Endothelial cell of umbilical vein (primary cell): ENCODE results near the gene CACNA1C. TPM values are rescaled to one million over a fixed set of nuclear protein-coding genes. Genes with fewer than 3 reads are reported as not detected.

Experiments
- BruUV-seq: library from RNA; stranded (reverse); fragments of 400-500 nt; replicated peaks from 2 replicates; lab custom pipeline; 2021; lab: Mats Ljungman, UMichigan
- CTCF ChIA-PET: fragments of 300-600, 350-600 bp; sonication (Branson Sonifier 250); formaldehyde crosslinking; loops from one replicate; lab custom pipeline; 2021; ENCODE audit warnings: antibody characterized with exemption, inconsistent platforms; lab: Charles Lee
- POLR2A ChIA-PET: fragments of 300-600, 350-600 bp; sonication (Branson Sonifier 250); formaldehyde crosslinking; loops from one replicate; lab custom pipeline; 2021; ENCODE audit warnings: antibody characterized with exemption, inconsistent platforms; lab: Charles Lee
- DNase-seq: peaks from one replicate; pipeline ENCODE4 v3.0.0-alpha.2; 2011; ENCODE audit warnings: low read depth, low spot score
- FAIRE-seq: peaks from 2 replicates; lab custom pipeline; 2011; peaks lifted over from hg19 to GRCh38; lab: Jason Lieb, UNC
- H2AFZ ChIP-seq: 2 replicates; pipeline ENCODE4 v1.6.0; 2012; ENCODE audit warnings: low read depth, low read length, control low read depth, inconsistent platforms
- H3K27ac ChIP-seq: 2 replicates; pipeline ENCODE4 v1.5.1; 2011; ENCODE audit warnings: low read depth, mild to moderate bottlenecking, control low read depth, low read length, moderate library complexity; ENCODE audit not compliant: insufficient read depth
- H3K27me3 ChIP-seq, 2 experiments: 2 replicates each; pipeline versions ENCODE4 v1.6.0 to v1.6.1; 2011; ENCODE audit warnings: low read length in 2 of 2, mixed read lengths in 1 of 2; ENCODE audit not compliant: control insufficient read depth in 2 of 2, insufficient read depth in 2 of 2
- H3K36me3 ChIP-seq, 2 experiments: 2 replicates in 1 of 2; 3 replicates in 1 of 2; pipeline ENCODE4 v1.5.1; 2011; ENCODE audit warnings: low read length in 2 of 2, mild to moderate bottlenecking in 1 of 2, moderate library complexity in 1 of 2; ENCODE audit not compliant: control insufficient read depth in 2 of 2, insufficient read depth in 2 of 2; ENCODE audit errors: extremely low read depth in 1 of 2
- H3K4me1 ChIP-seq: 3 replicates; pipeline ENCODE4 v1.5.1; 2011; ENCODE audit warnings: mild to moderate bottlenecking, low read length; ENCODE audit not compliant: control insufficient read depth, insufficient read depth; ENCODE audit errors: extremely low read depth
- H3K4me2 ChIP-seq: 2 replicates; pipeline ENCODE4 v1.6.1; 2011; ENCODE audit warnings: low read length, control low read depth, mixed read lengths; ENCODE audit not compliant: insufficient read depth
- H3K4me3 ChIP-seq, 3 experiments: fragments of 200-600 bp in 1 of 3; sonication (generic), shearing (Covaris generic) in 1 of 3; replicated peaks in 1 of 3; 2 replicates each; pipeline ENCODE4 v1.5.1; 2011 to 2016; ENCODE audit warnings: control low read depth in 3 of 3, low read length in 3 of 3, mild to moderate bottlenecking in 2 of 3, inconsistent platforms in 1 of 3, low read depth in 1 of 3, moderate library complexity in 1 of 3; ENCODE audit not compliant: insufficient read depth in 1 of 3
- H3K79me2 ChIP-seq: 2 replicates; pipeline ENCODE4 v1.6.0; 2012; ENCODE audit warnings: low read length, inconsistent platforms; ENCODE audit not compliant: control insufficient read depth, insufficient read depth
- H3K9ac ChIP-seq: replicated peaks from 2 replicates; pipeline ENCODE3; 2011; ENCODE audit warnings: low read length, control low read depth; ENCODE audit not compliant: insufficient read depth; ENCODE audit errors: extremely low read depth
- H3K9me1 ChIP-seq: replicated peaks from 3 replicates; pipeline ENCODE4 v1.6.0; 2011; ENCODE audit warnings: mild to moderate bottlenecking, low read length; ENCODE audit not compliant: control insufficient read depth, insufficient read depth; ENCODE audit errors: extremely low read depth
- H3K9me3 ChIP-seq: replicated peaks from 2 replicates; pipeline ENCODE4 v1.5.1; 2012; ENCODE audit warnings: low read length, inconsistent platforms; ENCODE audit not compliant: control insufficient read depth, insufficient read depth
- H4K20me1 ChIP-seq: replicated peaks from 2 replicates; pipeline ENCODE3; 2011; ENCODE audit warnings: mild to moderate bottlenecking, low read length; ENCODE audit not compliant: control insufficient read depth, insufficient read depth; ENCODE audit errors: extremely low read depth
- CTCF ChIP-seq, 2 donors: IDR thresholded peaks; 1 replicate in 1 of 2; 2 replicates in 1 of 2; pipeline ENCODE4 v1.5.1; 2011; ENCODE audit warnings: low read length in 2 of 2, mild to moderate bottlenecking in 2 of 2, moderate library complexity in 2 of 2, control low read depth in 1 of 2, inconsistent platforms in 1 of 2, low read depth in 1 of 2; ENCODE audit not compliant: insufficient read depth in 1 of 2; ENCODE audit errors: extremely low read depth in 1 of 2
- EZH2 ChIP-seq: IDR thresholded peaks from 2 replicates; pipeline ENCODE4 v1.6.1; 2012; ENCODE audit warnings: borderline replicate concordance, low read depth, mild to moderate bottlenecking, moderate library complexity, low read length, inconsistent platforms; ENCODE audit not compliant: severe bottlenecking
- FOS ChIP-seq: IDR thresholded peaks from 2 replicates; pipeline ENCODE4 v1.6.1; 2011; ENCODE audit warnings: mild to moderate bottlenecking, low read length, moderate library complexity, borderline replicate concordance; ENCODE audit not compliant: insufficient read depth
- GATA2 ChIP-seq: IDR thresholded peaks from 2 replicates; pipeline ENCODE4 v1.7.0; 2011; ENCODE audit warnings: low read depth, mild to moderate bottlenecking, moderate library complexity, mixed read lengths, low read length; ENCODE audit not compliant: insufficient read length, insufficient read depth
- JUN ChIP-seq: IDR thresholded peaks from 2 replicates; pipeline ENCODE4 v1.6.1; 2011; ENCODE audit warnings: borderline replicate concordance, low read depth; ENCODE audit not compliant: insufficient read length, insufficient read depth
- MAX ChIP-seq: IDR thresholded peaks from 2 replicates; pipeline ENCODE4 v1.6.1; 2011; ENCODE audit not compliant: insufficient read depth, insufficient read length
- MYC ChIP-seq: IDR thresholded peaks from one replicate; pipeline ENCODE4 v1.6.1; 2011; ENCODE audit warnings: mild to moderate bottlenecking, low read depth, low read length
- POLR2A ChIP-seq: IDR thresholded peaks from 2 replicates; pipeline ENCODE4 v1.6.1; 2012; ENCODE audit warnings: low read depth, mild to moderate bottlenecking, control low read depth, low read length
- POLR2AphosphoS5 ChIP-seq: IDR thresholded peaks from 2 replicates; pipeline ENCODE4 v1.6.1; 2012; ENCODE audit warnings: low read depth, mild to moderate bottlenecking, control low read depth, low read length, moderate library complexity; ENCODE audit not compliant: insufficient read depth
- dilution Hi-C: fragments of 300-500 bp; cut with MboI; formaldehyde crosslinking; loops from one replicate; pipeline ENCODE4 v1.15.0; 2019; ENCODE audit warnings: low sequenced_read_pairs; ENCODE audit not compliant: extremely low pct_ligation_motif_present
- intact Hi-C: fragments of 100-400 bp; cut with micrococcal nuclease; formaldehyde crosslinking; loops from one replicate; pipeline ENCODE4 v1.10.0; 2022
- polyA plus RNA-seq, 4 experiments: library from polyadenylated mRNA; depleted of rRNA in 3 of 4; stranded (reverse) in 3 of 4; unstranded in 1 of 4; fragments of >200 nt; gene quantifications; 2 replicates each; pipeline versions ENCODE4 v1.2.1 to v1.2.3, GENCODE V29; 2011 to 2012; ENCODE audit warnings: missing spikeins in 1 of 4
- total RNA-seq: library from RNA; stranded (reverse); gene quantifications from 2 replicates; pipeline ENCODE4 v1.2.3, GENCODE V29; 2021

Gene CACNA1C
- total and polyA plus RNA-seq, 2 donors (not counting 3 experiments of a cell fraction or from before 2014, with no cell fraction given) = not detected

GRCh38 chr12:2461046-2461445 lies 408.3 kb downstream of the CACNA1C start:
- Histone ChIP-seq H3K9ac (no peak overlapping the region), H3K36me3 (no peaks in the 10 kb centered on the region), H3K9me3 (no peaks in the 10 kb centered on the region), H3K27ac (no peak overlapping the region), H4K20me1 (no peaks in the 10 kb centered on the region), H3K27me3 (no peaks in the 10 kb centered on the region), H3K9me1 (no peaks in the 10 kb centered on the region), H2AFZ (no peak overlapping the region), H3K4me2 (no peak overlapping the region), H3K4me1 (no peaks in the 10 kb centered on the region), H3K4me3 (no peak overlapping the region), H3K79me2 (no peaks in the 10 kb centered on the region)
- no peak for DNase-seq
- intact Hi-C loops = no loop called here
- no peak for TF ChIP-seq MAX
- no peak for TF ChIP-seq MYC
- no peak for TF ChIP-seq EZH2
- no peak for TF ChIP-seq POLR2AphosphoS5
- no peak for TF ChIP-seq CTCF (IDR thresholded peaks at IDR 0.05; ENCODE audit: extremely low read depth in 1 of 2, insufficient read depth in 1 of 2, low read depth in 1 of 2, low read length in 2 of 2)
- no peak for TF ChIP-seq GATA2
- no peak for TF ChIP-seq FOS
- TF ChIP-seq JUN = no peak
- TF ChIP-seq POLR2A = no peak
- no peak for FAIRE-seq
- ChIA-PET CTCF (no interaction called here), POLR2A (no interaction called here)
- dilution Hi-C loops = no loop called here
- no TSS peak for BruUV-seq
